ENCODE measurements around the gene GAS2L1. TPM values are rescaled to one million over a fixed set of nuclear protein-coding genes. Genes with fewer than 3 reads are reported as not detected.
"Not testable (repeated sequence)": the region's sequence is repeated elsewhere in the genome, so short reads cannot be mapped to it uniquely, and the experiment has no call there.

Gene GAS2L1
- total RNA-seq, 1 donor from 2014 or later = not detected

DNA sequence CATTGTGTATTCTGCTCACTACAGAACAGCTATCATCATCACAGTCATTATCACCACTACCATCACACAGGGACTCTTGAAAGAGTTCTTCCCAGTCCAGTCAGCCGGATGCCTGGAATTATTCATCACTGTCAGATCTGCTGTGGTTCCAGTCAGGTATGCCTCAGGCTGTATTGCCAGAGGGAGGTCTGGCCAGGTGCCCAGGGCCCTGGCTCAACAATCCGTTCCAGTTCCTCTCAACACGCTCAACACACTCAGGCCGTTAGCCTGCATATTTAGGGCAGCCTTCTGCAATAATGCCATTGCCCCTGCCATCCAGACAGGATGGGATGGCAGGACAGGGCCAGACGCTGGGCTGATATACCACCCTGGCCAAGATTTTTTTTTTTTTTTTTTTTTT is 37.7 kb downstream of the GAS2L1 start:
- ATAC-seq (ENCODE audit: low read depth) (no peak), DNase-seq (no peak)
- H3K9me3 Mint-ChIP-seq = no peaks in the 10 kb centered on the region
- no peaks in the 10 kb centered on the region for H3K27me3 Mint-ChIP-seq
- H3K4me1 Mint-ChIP-seq = no peaks in the 10 kb centered on the region
- POLR2A ChIA-PET = no interaction called here
- no peak overlapping the region for H3K27ac Mint-ChIP-seq
- peaks cover 95% of the 10 kb centered on the region for H3K36me3 Mint-ChIP-seq (ENCODE audit: low read depth)
- H3K4me3 Mint-ChIP-seq = no peak overlapping the region
- TF ChIP-seq, protein P1, sequence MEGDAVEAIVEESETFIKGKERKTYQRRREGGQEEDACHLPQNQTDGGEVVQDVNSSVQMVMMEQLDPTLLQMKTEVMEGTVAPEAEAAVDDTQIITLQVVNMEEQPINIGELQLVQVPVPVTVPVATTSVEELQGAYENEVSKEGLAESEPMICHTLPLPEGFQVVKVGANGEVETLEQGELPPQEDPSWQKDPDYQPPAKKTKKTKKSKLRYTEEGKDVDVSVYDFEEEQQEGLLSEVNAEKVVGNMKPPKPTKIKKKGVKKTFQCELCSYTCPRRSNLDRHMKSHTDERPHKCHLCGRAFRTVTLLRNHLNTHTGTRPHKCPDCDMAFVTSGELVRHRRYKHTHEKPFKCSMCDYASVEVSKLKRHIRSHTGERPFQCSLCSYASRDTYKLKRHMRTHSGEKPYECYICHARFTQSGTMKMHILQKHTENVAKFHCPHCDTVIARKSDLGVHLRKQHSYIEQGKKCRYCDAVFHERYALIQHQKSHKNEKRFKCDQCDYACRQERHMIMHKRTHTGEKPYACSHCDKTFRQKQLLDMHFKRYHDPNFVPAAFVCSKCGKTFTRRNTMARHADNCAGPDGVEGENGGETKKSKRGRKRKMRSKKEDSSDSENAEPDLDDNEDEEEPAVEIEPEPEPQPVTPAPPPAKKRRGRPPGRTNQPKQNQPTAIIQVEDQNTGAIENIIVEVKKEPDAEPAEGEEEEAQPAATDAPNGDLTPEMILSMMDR (IDR thresholded peaks at IDR 0.05) = no peak
- CTCF ChIA-PET = no interaction called here
- intact Hi-C loops (cut with micrococcal nuclease) = no loop called here

DNA sequence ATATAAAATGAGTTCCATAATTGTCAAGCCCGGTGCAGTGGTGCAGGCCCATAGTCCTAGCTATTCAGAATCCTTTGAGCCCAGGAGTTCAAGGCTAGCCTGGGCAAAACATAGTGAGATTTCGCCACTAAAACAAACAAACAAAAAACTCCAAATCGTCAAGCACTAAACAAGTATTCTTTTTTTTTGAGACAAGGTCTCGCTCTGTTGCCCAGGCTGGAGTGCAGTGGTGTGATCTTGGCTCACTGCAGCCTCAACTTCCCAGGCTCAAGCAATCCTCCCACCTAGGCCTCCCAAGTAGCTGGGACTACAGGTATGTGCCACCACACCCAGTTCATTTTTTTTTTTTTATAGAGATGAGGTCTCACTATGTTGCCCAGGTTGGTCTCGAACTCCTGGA is 38.4 kb downstream of the GAS2L1 start:
- H3K27ac Mint-ChIP-seq; POLR2A ChIA-PET; intact Hi-C loops (cut with micrococcal nuclease); ATAC-seq (ENCODE audit: low read depth); H3K4me3 Mint-ChIP-seq; DNase-seq; H3K9me3 Mint-ChIP-seq; CTCF ChIA-PET; H3K4me1 Mint-ChIP-seq; H3K27me3 Mint-ChIP-seq: not testable (repeated sequence)
- H3K36me3 Mint-ChIP-seq (ENCODE audit: low read depth) = peaks cover 95% of the 10 kb centered on the region

DNA sequence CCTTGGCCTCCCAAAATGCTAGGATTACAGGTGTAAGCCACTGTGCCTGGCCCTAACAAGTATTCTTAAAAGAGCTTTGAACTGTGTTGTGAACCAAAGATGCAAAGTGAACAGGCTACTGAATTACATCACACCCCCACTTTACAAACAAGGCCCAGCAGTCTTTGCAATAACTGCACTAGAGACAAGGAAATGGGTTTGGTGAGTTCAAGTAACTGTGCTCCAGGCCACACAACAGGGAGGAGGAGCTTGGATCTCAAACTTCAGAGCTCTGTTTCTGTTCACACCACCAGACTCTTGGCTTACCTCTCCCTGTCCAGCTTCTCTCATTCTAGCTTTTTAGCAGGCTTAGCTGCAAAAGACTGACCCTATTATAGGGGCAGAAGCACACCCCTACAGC is 39.5 kb downstream of the GAS2L1 start:
- intact Hi-C loops (cut with micrococcal nuclease) = no loop called here
- no peaks in the 10 kb centered on the region for H3K27me3 Mint-ChIP-seq
- POLR2A ChIA-PET = no interaction called here
- no peak overlapping the region for H3K4me3 Mint-ChIP-seq
- peaks cover 96% of the 10 kb centered on the region for H3K36me3 Mint-ChIP-seq (ENCODE audit: low read depth)
- CTCF ChIA-PET = no interaction called here
- no peaks in the 10 kb centered on the region for H3K9me3 Mint-ChIP-seq
- no peak overlapping the region for H3K27ac Mint-ChIP-seq
- ATAC-seq (ENCODE audit: low read depth) = no peak
- TF ChIP-seq, protein P1 (IDR thresholded peaks at IDR 0.05) = no peak
- H3K4me1 Mint-ChIP-seq = no peaks in the 10 kb centered on the region
- no peak for DNase-seq

DNA sequence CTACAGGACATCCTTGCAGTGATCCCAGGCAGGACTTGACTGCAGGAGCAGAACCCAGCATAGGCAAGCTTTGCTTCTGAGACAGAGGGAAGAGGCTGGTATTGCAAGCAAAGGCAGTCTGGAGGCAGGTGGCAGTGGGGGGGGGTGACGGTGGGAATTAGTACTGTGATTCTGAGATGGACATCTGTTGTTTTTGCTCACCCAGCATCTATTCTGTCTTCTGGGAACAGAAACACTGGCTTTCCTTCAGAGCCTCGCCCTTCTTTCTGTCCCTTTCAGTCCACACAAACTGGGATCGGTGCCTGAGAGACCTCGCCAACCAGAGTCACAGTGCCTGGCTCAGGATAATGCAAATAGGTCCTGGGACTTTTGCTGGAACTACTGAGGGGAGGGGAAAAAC is 40.2 kb downstream of the GAS2L1 start:
- Mint-ChIP-seq H3K27me3 (no peaks in the 10 kb centered on the region), H3K4me3 (no peak overlapping the region), H3K4me1 (no peaks in the 10 kb centered on the region), H3K27ac (no peak overlapping the region), H3K36me3 (ENCODE audit: low read depth) (peaks cover 97% of the 10 kb centered on the region), H3K9me3 (no peaks in the 10 kb centered on the region)
- CTCF ChIA-PET = no interaction called here
- ATAC-seq (ENCODE audit: low read depth) = no peak
- TF ChIP-seq, protein P1 (IDR thresholded peaks at IDR 0.05) = no peak
- DNase-seq = no peak
- POLR2A ChIA-PET = no interaction called here
- intact Hi-C loops (cut with micrococcal nuclease) = no loop called here

DNA sequence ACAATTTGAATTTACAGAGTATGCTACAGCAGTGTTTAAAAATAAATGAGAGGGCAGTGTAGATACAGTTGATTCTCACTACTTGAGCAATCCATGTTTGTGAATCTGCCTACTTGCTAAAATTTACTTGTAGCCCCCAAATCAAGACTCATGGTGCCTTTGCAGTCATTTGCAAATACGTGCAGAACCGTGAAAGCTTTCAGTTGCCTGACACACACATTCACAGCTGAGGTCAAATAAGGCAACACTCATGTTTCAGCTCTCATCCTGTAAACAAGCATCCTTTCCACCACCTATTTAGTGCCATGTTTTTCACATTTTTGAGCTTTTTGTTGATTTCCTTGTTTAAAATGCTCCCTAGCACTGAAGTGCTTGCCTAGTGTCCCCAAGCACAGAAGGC is 41.6 kb downstream of the GAS2L1 start:
- ChIA-PET CTCF (interaction anchor here (0.6 kb wide), 1 partner anchor 754 kb away, joined by 4 read pairs; no protein-coding TSS in a partner anchor), POLR2A (no interaction called here)
- TF ChIP-seq, protein P1 (IDR thresholded peaks at IDR 0.05) = no peak
- DNase-seq = no peak
- H3K4me1 Mint-ChIP-seq = no peaks in the 10 kb centered on the region
- H3K9me3 Mint-ChIP-seq = no peaks in the 10 kb centered on the region
- intact Hi-C loops (cut with micrococcal nuclease) = no loop called here
- no peak overlapping the region for H3K27ac Mint-ChIP-seq
- ATAC-seq (ENCODE audit: low read depth) = no peak
- peaks cover 97% of the 10 kb centered on the region for H3K36me3 Mint-ChIP-seq (ENCODE audit: low read depth)
- H3K4me3 Mint-ChIP-seq = no peak overlapping the region
- H3K27me3 Mint-ChIP-seq = no peaks in the 10 kb centered on the region

DNA sequence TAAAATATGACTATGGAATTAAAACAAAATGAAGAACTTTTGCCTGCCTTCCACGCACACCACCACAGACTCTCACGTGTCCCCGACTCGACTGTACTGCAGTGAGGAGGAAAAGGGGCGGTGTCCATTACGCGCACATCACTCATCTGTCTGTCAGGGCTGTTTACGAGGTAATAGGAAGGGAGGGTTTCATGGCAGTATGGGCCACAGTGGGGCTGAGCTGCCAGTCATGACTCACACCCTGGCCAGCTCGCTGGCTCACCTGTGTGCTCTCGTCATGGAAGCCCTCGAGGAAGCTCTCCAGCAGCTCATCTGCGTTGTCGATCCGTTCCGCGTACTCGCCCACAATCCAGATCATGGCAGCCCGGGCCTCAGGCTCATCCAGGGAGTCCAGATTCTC is 42.5 kb downstream of the GAS2L1 start:
- CTCF ChIA-PET = interaction anchor here (0.6 kb wide), 1 partner anchor 753 kb away, joined by 4 read pairs; no protein-coding TSS in a partner anchor
- Mint-ChIP-seq H3K36me3 (ENCODE audit: low read depth) (peaks cover 95% of the 10 kb centered on the region), H3K4me1 (no peaks in the 10 kb centered on the region), H3K9me3 (no peaks in the 10 kb centered on the region), H3K27me3 (no peaks in the 10 kb centered on the region), H3K4me3 (no peak overlapping the region), H3K27ac (no peak overlapping the region)
- DNase-seq (no peak), ATAC-seq (ENCODE audit: low read depth) (no peak)
- TF ChIP-seq, protein P1 (IDR thresholded peaks at IDR 0.05) = no peak
- POLR2A ChIA-PET = no interaction called here
- intact Hi-C loops (cut with micrococcal nuclease) = no loop called here

Data from activated B cell treated with CpG ODN at 0.5 μM for 24 hours (primary cell).